ENCODE measurements around the gene RHOH. TPM values are rescaled to one million over a fixed set of nuclear protein-coding genes. Genes with fewer than 3 reads are reported as not detected.

RHOH gene
- total and polyA plus RNA-seq, 9 donors: 0.31 to 3.2 (median 0.98) TPM

DNA sequence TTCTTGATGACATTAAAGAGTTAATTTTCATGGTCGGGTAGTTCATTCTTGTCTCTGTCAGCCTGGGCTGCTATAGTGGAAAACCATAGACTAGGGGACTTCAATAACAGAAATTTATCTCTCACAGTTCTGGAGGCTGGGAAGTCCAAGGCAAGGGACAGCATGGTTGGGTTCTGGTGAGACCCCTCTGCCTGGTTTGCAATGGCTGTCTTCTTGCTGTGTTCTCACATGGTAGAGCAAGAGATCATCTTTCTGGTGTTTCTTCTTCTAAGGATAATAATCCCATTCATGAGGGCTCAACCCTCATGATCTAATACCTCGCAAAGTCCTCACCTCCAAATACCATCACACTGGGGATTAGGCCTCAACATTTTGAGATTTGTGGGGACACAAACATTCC is 50.1 kb downstream of the RHOH start:
- WGBS, 3 donors: 67 to 78% (median 76%) methylated on average over 2 of the region's 2 CpGs
- Histone ChIP-seq H3K4me3 (no peak overlapping the region), H3K9me3 (no peaks in the 10 kb centered on the region), H3K36me3 (no peaks in the 10 kb centered on the region), H3K4me1 (ENCODE audit: insufficient read depth) (no peaks in the 10 kb centered on the region), H3K27ac (no peak overlapping the region), H3K27me3 (no peaks in the 10 kb centered on the region)
- DNase-seq: no peak
- TF ChIP-seq, protein P1, sequence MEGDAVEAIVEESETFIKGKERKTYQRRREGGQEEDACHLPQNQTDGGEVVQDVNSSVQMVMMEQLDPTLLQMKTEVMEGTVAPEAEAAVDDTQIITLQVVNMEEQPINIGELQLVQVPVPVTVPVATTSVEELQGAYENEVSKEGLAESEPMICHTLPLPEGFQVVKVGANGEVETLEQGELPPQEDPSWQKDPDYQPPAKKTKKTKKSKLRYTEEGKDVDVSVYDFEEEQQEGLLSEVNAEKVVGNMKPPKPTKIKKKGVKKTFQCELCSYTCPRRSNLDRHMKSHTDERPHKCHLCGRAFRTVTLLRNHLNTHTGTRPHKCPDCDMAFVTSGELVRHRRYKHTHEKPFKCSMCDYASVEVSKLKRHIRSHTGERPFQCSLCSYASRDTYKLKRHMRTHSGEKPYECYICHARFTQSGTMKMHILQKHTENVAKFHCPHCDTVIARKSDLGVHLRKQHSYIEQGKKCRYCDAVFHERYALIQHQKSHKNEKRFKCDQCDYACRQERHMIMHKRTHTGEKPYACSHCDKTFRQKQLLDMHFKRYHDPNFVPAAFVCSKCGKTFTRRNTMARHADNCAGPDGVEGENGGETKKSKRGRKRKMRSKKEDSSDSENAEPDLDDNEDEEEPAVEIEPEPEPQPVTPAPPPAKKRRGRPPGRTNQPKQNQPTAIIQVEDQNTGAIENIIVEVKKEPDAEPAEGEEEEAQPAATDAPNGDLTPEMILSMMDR (IDR thresholded peaks at IDR 0.05): no peak
- TF ChIP-seq POLR2A (IDR thresholded peaks at IDR 0.05) (no peak), EP300 (IDR thresholded peaks at IDR 0.05) (no peak)
- intact Hi-C loops (cut with DNase I): no loop called here

DNA sequence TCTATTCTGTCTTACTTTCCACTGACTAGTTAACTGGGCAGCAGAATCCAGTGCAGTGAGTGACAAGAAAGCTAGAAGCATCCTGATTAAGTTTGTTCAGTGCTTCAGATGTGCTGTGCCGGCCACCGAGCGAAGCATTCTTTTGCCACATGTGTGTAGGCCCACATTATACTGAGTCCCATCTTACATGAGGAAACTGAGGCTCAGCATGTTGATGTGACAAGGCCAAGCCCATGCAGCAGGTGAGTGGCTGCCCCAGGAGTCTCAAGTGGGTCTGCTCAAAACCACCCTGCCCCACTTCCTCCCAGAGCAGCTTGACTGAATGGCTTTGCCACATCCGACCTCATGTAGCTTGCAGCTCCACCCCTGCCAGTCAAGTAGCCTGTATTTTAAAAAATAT is 50.5 kb downstream of the RHOH start:
- no peak overlapping the region for H3K27ac ChIP-seq
- intact Hi-C loops (cut with DNase I): no loop called here
- H3K27me3 ChIP-seq: no peaks in the 10 kb centered on the region
- no peak for DNase-seq
- no peaks in the 10 kb centered on the region for H3K4me1 ChIP-seq (ENCODE audit: insufficient read depth)
- no peaks in the 10 kb centered on the region for H3K36me3 ChIP-seq
- no peaks in the 10 kb centered on the region for H3K9me3 ChIP-seq
- TF ChIP-seq EP300 (IDR thresholded peaks at IDR 0.05) (no peak), POLR2A (IDR thresholded peaks at IDR 0.05) (no peak)
- TF ChIP-seq, protein P1 (IDR thresholded peaks at IDR 0.05): no peak
- no peak overlapping the region for H3K4me3 ChIP-seq
- 87 to 97% (median 95%) methylated on average over 4 of the region's 4 CpGs for WGBS, 3 donors

DNA sequence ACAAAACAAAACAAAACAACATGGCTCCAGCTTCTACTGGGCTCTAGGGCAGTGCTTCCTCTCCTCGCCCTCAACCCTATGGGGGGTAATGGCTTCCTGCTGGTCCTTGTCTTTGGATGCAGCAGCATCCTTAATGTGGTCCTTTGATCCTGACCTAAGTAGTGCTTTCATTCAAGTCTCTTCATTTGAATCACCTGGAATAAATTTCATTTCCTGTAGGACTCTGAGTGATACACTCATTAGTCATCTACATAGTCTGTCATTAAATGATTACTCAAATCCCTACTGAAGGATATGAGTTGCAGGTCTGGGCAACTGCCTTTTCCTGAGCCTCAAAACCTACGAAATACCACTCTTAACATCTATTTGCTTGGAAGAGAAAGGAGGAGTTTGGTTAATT is 54.5 kb downstream of the RHOH start:
- 80 to 84% (median 83%) methylated on average over 2 of the region's 2 CpGs for WGBS, 3 donors
- H3K4me3 ChIP-seq: no peak overlapping the region
- no peak overlapping the region for H3K27ac ChIP-seq
- H3K9me3 ChIP-seq: no peaks in the 10 kb centered on the region
- intact Hi-C loops (cut with DNase I): no loop called here
- no peaks in the 10 kb centered on the region for H3K36me3 ChIP-seq
- H3K27me3 ChIP-seq: no peaks in the 10 kb centered on the region
- H3K4me1 ChIP-seq (ENCODE audit: insufficient read depth): no peaks in the 10 kb centered on the region
- DNase-seq: no peak
- TF ChIP-seq, protein P1 (IDR thresholded peaks at IDR 0.05): no peak
- TF ChIP-seq EP300 (IDR thresholded peaks at IDR 0.05) (no peak), POLR2A (IDR thresholded peaks at IDR 0.05) (no peak)

DNA sequence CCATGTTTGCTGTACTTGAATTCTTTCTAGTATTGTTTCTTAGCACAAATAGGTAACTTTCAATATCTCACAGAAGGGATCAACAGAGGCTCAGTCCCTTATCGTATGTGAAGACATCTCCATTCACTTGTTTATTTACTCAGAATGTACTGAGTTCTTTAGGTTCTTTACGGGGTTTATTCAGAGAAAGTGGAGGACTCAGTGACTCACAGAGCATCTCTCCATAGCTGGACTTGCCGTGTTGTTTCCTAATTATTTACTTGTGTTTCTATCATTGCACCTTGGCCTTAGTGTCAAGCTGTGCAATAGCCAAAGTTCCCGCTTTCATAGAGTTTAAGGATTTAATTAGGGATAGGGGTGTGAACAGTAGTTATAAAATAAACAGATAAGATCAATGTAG is 57.1 kb downstream of the RHOH start:
- TF ChIP-seq EP300 (IDR thresholded peaks at IDR 0.05): no peak
- no peak for TF ChIP-seq POLR2A (IDR thresholded peaks at IDR 0.05)
- TF ChIP-seq, protein P1 (IDR thresholded peaks at IDR 0.05): no peak
- Histone ChIP-seq H3K4me1 (ENCODE audit: insufficient read depth) (no peaks in the 10 kb centered on the region), H3K9me3 (no peaks in the 10 kb centered on the region), H3K4me3 (no peak overlapping the region), H3K27ac (no peak overlapping the region), H3K27me3 (no peaks in the 10 kb centered on the region), H3K36me3 (no peaks in the 10 kb centered on the region)
- DNase-seq: no peak
- WGBS, 3 donors: 71 to 73% (median 73%) methylated on average over 4 of the region's 4 CpGs
- intact Hi-C loops (cut with DNase I): no loop called here

All from ovary (tissue), 9 donors.